GM23248 (cell line): ENCODE data around the gene EFCAB6.

Experiments used
- EZH2 ChIP-seq: fragments of 200-600 bp; sonication (generic); IDR thresholded peaks from 2 replicates; pipeline ENCODE4 v1.6.1; 2018; ENCODE audit warnings: antibody characterized with exemption, mild to moderate bottlenecking; ENCODE audit not compliant: insufficient read depth, poor library complexity, severe bottlenecking
- EZH2phosphoT487 ChIP-seq: fragments of 200-600 bp; sonication (generic); IDR thresholded peaks from 2 replicates; pipeline ENCODE4 v1.6.1; 2018; ENCODE audit warnings: antibody characterized with exemption, moderate library complexity, mild to moderate bottlenecking, low read depth; ENCODE audit not compliant: insufficient read depth

- TF ChIP-seq EZH2 (no peak), EZH2phosphoT487 (no peak)
Observed at GRCh38 chr22:43795320-43795719, 16.8 kb downstream of the EFCAB6 start.
